Cardiac fibroblast (primary cell): Measurements from ENCODE around the gene RXRB.

Experiments
- DNase-seq, 2 donors: peaks; one replicate each; pipeline versions ENCODE4 v3.0.0 to v3.0.0-alpha.2; 2010; ENCODE audit warnings: low read depth in 2 of 2
- H3K4me3 ChIP-seq, 2 donors: replicated peaks in 1 of 2; 1 replicate in 1 of 2; 2 replicates in 1 of 2; pipeline ENCODE4 v1.5.1; 2011; ENCODE audit warnings: low read depth in 2 of 2, low read length in 2 of 2, mild to moderate bottlenecking in 2 of 2, moderate library complexity in 1 of 2
- CTCF ChIP-seq: IDR thresholded peaks from one replicate; pipeline ENCODE4 v1.5.1; 2011; ENCODE audit warnings: low read depth, mild to moderate bottlenecking, low read length, inconsistent platforms

RXRB gene

GRCh38 chr6:33200219-33201146 lies at the start of gene RXRB, which contains the start of gene SLC39A7:
Gene RXRB (minus strand): TSS chr6:33200665. CDS start chr6:33200476, 189 bp downstream.
Gene SLC39A7 (plus strand): TSS chr6:33200867. CDS start chr6:33201246, 379 bp downstream.
- H3K4me3 ChIP-seq: peak within 1 kb of the TSS; percentile 83 to 94
- TF ChIP-seq CTCF: no peak

GRCh38 chr6:33249732-33250630 lies 49.5 kb upstream of the RXRB start:
- no peak for TF ChIP-seq CTCF
- peak; percentile 69 to 88 for DNase-seq
- H3K4me3 ChIP-seq: peak overlapping the region; percentile 57 to 72

More at GRCh38 chr6:33200219-33201146, at the start of gene RXRB, which contains the start of gene SLC39A7:
- DNase-seq: peak; percentile 100

- H3K4me3 ChIP-seq: peak overlapping the region; percentile 57 to 72
- TF ChIP-seq CTCF: no peak
- DNase-seq: peak; percentile 100
These were observed 48.7 kb upstream of the RXRB start for GRCh38 chr6:33248932-33249731.

- peak overlapping the region; percentile 49 to 57 for H3K4me3 ChIP-seq
- DNase-seq: peak; percentile 64 to 72
- TF ChIP-seq CTCF: no peak
These were observed 48.1 kb upstream of the RXRB start for GRCh38 chr6:33248643-33248931.

- DNase-seq: peak; percentile 90
- peak; percentile 93 for TF ChIP-seq CTCF
- peak overlapping the region; percentile 49 to 57 for H3K4me3 ChIP-seq
These were observed 47.6 kb upstream of the RXRB start for GRCh38 chr6:33247977-33248642.
